GM18499 (cell line): ENCODE results near the gene GDF7.

Experiments
- ATAC-seq: cut with Tn5 transposase; IDR thresholded peaks from one replicate; pipeline ENCODE4 v1.9.1; 2021; ENCODE audit warnings: moderate number of reproducible peaks; ENCODE audit not compliant: insufficient read depth, unreplicated experiment

GDF7 gene

DNA sequence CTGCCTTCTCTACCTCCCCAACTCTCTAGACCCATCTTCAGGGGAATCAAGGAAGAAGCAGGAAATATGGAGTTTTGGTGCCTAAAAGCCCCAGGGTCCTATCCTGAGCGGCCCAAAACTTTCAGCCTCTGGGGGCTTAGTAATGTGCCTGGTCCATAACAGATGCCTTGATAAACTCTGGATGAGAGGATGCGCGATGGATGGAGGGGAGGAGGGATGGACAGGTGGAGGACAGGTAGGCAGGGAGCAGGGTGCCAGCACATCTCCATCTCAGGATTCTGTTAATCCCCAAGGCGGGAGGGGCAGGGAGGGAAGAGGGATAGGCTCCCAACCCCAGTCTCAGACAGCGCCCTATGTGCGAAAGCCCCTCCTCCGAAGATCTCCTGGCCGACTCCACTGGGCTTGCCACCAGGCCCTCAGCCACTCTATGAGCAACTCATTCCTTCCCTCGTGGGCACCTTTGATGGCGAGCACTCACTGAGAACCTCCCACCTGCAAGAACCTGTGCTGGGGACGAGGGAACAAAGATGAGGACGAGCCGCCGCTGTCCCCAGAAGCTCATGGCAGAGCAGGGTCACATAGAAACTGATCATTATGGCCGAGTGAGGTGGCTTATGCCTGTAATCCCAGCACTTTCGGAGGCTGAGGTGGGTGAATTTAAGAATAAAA, 39.1 kb upstream of the GDF7 start:
- ATAC-seq = no peak

DNA sequence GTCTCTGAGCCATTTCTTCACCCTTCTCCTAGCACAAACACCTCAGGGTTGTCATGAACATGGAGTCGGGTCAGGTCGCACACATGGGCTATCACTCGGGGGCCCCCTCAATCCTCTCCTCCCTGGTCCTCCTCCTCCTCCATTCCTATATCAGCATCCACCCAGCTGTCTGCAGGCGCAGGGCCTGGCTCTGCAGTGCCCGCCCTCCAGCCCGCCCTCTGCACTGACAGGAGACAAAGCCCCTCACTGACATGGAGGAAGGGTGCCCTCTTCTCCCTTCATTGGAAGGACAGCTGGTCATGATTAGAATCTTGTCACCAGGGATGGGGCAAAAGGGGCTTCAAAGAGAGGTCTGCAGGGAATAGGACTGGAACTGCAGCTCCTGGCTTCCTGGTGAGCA, 37.8 kb upstream of the GDF7 start:
- no peak for ATAC-seq

DNA sequence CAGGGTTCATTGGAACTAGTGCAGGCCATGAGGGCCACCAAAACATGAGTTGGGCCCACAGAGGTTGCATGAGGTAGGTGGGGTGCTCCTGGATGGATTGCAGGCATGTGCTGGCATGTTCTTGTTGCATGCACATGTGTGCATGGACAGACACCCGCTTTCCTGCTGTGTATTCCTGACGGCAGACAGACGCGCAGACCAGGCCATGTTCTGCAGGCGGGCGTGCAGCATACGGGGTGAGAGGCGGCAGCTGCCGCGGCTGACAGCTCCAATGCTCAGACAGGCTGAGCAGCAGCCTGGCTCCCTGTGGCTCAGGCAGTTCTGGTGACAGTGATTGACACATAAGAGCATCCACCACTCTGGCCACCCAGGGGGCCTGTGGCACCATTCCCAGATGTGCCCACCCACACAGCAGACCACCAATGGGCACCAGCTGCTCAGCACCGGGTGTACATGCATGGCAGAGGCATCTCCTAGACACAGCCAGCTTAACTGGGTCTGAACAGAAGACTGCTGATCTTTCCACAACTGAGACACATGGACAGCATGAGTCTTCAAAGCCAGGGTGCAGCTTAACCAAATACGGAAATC, 37.3 kb upstream of the GDF7 start:
- ATAC-seq = no peak

DNA sequence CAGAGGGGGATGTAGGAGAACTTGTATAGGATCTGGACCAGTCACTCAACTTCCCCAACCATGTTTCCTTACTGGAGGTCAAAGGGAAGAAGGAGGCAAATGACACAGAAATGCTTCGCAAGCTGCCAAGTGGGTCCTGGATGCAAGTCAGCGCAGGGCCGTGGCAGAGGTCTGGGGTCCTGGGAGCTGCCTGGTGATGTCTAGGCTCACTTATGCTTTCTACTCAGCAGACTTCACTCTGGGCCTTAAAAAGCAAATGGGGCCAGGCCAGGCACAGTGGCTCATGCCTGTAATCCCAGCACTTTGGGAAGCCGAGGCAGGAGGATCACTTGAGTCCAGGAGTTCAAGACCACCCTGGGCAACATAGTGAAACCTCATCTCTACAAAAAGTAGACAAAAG, 36.0 kb upstream of the GDF7 start:
- no peak for ATAC-seq

DNA sequence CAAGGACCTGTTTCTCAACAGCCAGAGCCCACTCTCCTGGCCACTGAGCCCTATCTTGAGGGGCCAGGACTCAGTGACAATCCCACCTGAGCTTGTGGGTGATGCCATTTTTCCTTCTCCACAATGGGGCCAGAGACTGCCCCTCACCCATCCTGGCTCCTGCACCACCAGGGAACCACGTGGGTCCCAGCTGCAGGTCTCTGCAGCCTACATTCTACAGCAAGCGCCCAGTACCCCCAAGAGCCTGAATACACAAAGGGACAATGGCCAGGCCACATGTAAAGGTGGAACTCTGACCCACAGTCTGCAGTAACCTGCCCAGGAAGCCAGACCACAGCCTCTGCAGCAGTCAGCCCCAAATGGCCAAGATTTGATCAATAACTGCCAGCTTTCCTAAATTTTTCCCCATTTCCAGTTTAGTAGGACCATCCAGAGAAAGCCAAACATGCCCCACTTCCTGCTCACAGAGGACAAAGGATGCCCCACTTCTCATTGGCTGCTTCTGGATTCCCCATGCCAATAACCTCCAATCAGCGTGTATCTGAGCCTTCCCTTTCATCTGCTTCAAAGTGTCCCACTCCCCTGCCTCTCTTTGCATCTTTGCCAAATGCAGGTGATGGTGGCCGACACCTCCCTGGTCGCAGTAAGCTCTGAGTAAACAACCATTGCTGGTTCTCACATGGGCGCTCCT, 35.2 kb upstream of the GDF7 start:
- no peak for ATAC-seq

DNA sequence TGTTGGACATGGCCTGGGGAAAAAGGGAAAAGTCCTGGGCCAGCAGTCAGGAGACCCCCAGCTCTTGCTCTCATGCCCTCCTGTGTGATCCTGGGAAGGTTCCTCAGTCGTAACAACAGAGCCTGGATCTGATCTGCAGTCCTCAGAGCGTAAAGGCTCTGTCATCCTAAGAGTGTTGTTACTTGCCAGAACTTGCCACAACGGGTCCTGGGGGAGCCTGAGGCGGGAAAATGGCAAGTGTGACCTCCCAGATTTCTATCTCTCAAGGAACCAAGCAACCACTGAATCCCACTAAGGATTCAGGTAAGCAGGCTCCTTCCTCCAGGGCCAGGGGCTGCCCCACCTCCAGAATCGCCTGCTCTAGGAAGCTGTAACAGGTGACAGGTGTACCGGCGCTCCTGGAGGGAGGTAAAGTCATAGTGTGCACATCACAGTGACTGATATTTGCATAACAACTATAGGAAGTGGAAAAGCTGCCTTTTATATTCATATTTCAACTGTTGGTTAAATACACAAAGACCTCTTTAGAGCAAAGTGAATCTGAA, 34.4 kb upstream of the GDF7 start:
- ATAC-seq = no peak

DNA sequence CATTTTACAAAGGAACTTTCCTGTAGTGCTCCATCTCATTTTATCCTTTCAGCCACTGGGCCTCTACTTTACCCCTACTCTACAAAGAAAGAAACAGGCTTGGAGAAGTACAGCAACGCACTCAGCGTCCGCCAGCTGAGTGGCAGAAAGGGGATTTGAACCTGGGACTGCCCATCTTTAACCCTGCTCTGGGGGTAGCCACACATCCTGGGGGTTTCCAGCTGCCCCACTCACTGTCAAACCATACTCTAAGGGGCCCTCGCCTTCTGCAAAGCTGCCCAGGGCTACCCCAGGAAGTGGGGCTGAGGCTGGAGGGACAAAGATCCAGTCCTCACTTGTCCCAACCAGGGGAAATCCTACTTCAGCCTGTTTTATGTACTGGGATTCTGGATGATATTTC, 33.9 kb upstream of the GDF7 start:
- ATAC-seq = no peak

DNA sequence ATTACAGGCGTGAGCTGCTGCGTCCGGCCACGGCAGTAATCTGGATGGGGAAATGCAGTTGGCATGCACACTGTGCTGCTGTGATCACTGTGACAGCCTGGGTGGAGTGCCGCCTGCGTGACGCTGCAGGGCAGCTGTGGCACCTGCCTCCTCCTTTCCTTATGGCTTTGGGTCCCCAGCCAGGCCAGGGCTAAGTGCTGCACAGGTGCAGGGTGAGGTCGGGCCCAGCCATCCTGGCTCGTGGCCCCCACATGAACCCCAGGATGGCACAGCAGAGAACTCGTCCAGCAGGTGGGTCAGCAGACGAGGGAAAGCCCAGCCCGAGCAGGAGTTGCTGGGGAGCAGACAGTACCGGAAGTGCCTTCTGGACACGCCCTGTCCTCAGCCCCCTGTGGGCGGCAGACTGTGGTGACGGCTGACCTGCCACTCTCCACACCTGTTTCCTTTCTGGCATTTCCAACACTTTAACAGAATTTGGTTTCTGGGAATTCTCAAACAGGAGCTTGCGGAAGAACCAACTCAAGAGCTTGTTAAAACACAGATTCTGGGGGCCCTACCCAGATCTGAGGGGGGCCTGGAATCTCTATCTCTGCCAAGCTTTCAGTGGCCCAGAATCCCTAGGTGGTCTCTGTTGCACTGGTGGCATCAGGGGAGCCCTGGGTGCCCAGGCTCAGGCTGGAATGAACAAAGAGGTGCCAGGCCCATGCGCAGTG, 33.0 kb upstream of the GDF7 start:
- ATAC-seq = no peak

DNA sequence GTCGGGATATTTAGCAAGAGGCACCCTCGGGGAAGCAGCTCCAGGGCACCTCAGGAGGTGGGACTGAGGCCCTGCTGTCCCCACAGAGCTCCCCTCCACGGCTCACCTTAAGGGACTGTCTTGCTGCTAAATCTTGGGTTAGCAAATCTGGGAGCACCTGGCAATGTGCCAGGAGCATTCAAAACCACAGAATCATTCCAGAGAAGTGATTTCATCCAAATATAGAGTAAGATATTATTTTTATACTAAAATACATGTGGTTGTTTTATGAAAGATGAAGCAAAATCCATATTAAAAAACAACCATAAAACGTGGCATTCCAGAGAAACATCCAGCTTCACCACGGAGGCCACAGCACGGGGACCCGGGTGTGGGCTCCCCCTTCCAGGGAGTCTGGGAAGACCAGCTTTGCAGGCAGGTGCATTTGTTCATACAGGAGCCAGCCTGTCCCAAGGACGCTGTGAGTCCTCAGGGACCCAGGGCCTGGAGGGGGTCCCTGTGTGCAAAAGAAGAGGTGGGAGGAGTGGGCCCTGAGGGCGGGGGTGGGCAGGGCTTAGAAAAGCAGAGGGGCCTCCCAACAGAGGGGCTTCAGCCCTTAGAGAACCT, 32.3 kb upstream of the GDF7 start:
- no peak for ATAC-seq

DNA sequence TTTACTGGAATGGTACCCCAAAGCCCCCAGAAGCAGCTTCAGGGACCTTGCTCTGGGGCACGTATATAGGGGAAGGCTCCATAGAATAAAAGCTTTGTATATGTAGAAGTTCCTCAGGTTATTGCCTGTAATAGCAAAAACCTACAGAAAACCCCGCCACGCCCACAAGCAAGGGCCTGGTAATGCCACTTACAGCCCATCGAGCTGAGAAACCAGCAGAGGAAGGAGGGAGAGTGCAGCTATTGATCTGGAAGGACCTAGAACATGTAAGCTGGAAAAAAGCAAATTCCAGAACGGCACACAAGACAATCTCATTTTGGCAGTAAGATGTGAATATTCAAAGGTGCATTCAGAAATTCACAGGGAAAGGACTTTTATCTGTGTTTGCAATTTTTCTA, 31.8 kb upstream of the GDF7 start:
- ATAC-seq = no peak

DNA sequence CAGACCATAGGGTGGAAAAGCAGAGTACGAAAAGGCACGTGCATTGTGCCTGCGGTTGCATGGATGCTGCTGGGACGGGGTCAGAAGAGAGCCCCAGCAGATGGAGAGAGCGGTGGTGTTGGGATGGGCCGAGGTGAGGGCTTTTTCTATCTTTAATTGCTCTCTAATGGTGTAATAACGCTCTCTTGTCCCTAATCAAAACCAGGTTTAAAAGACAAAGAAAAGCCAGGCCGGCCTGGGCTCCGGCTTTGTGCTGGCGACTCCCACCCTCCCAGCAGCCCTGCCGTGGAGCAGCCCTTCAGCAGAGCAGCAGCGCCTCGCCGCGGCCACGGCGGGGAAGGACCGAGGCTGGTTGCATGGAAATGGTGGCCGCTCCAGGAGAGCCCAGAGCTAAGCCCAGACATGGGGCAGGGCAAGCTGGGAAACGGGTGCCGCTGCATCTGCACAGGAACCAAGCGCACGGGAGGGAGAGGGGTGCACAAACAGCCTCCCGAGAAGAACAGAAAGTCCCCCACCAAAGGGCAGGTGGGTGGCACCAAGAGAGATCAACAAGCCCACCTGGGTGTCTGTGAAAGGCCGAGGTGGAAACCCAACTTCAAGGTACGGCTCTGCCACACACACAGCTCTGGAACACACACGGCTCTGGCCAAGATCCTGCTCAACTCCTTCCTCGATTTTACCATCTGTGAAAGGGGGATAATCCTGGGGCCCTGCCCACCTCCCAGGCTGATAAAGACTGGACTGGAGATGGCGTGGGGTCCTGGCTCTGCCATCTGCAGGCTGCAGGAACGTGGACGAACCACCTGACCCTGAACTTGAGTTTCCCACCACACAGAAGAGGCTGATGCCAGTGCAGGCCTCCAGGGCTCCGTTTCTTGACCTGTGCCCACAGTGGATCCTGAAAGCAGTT, 31.0 kb upstream of the GDF7 start:
- ATAC-seq = no peak

DNA sequence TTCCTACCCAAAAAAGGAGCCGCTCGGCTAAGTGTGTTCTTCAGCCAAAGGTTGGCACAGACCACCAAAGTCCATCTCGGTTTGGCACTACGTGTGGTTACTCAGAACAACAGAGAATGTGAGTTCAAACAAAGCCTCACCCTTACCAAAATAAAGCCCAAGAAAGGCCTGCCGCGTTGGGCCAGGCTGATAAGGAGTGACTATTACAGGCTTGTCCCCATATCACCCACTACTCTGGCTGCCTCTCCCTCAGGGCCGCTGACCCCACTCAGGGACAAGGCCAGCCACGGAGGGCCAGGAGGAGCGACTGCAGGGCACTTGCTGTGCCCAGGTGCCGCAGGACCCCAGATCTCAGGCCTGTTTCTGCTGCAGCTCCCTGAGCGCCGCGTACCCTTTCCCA, 29.8 kb upstream of the GDF7 start:
- ATAC-seq = no peak

DNA sequence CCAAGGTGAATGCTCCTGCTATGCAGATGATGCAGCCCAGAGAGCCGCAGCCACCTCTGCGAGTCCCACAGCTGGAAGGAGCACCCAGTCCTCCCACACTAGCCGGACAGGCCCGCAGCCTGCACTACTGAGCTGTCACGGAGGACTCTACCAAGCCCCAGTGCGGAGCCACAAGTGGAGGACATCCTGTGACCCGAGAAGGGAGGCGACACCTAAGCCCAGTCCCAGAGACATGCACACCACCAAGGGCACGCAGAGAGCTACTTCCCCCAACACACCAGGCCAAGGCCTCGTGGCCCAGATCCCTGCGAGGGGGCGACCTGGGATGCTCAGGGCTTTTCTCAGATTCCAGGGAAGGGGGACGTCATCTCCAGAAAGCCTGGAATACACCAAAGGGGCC, 28.9 kb upstream of the GDF7 start:
- no peak for ATAC-seq

DNA sequence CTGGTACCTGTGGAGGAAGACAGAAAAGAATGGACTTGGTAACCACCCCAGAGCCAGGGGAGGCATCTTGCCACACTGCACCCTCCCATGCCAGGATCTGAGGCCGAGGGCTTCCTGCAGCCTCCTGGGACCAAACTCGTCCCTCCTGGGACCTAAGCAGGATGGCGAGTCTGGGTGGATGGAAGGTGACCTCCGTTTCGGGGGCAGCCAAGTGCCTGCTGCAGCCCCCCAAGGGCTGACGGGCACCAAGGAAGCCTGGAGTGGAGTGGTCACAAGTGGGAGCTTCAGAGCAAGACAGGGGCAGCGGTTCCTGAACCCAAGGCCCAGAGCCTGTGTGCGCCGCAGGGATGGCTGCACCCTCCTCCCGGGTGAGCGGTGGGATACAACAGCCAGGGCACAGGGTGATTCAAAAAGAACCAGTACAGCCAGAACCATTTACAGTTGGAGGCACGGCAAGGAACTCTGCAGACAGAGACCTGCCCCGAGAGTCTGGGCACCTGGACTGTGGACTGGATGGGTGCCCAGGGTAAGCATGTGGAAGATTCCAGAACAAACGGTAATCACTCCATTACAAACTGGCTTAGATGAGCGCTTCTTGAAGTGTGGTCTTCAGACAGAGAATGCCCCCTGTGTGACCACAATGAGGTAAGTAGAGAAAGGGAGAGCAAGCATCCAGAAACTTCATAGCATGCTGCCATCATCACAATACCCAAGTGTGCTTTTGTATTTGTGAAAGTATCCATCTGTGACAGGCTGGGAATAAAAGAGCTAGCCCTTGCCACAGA, 28.1 kb upstream of the GDF7 start:
- ATAC-seq = no peak

DNA sequence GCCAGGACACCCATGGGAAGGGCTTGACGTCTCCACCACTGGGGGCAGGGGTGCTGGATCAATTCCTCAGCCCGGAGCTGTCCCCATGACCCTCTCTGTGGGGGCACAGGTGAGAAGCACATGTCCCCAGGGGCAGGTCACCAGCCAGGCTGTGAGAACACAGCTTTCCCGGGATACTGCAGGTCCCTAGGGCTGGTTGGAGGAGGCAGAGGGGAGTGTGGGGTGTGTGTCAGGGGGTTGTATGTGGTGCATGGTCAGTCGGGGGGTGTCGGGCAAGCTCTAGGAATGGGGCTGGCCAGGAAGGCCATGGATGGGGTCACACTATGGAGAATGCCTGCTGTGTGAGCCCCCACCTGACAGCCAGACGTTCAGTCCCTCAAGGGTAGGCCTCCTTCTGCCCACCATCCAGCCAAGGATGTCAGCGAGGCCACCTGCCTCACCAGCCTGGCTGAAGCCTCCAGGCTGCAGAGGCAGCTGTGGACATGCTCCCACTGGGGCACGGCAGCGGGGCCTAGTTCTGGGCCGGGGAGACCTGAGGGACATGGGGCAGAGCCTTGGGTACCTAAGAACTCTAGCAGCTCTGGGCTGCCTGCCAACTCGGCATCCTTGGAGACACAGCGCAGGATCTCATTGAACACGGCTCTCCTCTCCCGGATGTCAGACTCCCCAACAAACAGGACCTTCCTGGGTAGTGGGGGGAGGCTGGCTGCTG, 26.4 kb upstream of the GDF7 start:
- ATAC-seq = no peak

DNA sequence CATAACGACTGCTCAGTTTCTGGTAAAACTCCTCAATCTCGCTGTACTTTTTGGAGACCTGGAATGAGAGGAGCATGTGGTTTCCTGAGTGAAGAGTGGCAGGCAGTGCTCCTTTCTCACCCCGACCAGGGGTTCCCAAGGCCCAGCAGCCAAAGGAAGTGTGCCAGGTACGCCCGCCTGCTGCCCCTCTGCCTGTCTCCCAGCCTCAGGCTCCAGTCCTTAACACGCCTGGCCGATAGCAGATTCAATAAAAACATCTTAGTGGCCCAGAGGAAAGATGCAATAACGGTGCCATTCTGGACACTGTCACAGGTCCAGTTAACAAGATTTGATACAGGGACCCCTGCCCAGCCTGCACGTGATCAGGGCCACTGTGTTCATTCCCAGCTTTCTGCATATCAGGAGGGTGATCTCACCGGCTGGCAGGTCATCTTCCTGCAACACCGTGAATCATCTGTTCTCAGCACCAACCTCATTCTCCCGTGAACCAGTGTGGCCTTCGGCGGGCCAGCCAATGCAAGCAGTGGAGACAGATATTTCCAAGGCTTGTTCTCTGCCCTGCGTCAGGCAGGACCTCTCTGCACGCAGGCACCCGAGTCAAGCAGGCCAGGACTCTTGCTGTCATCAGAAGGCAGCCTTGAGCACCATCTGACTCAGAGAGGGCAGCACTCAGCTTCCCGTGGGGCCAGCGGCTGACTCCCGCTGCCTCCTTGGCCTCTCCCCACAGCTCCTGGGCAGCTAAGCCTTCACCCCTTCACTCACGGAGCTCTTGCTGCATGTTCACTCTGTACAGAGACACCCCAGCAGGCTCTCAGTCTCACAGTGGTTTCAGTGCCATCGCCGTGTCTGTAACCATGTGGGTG, 25.6 kb upstream of the GDF7 start:
- no peak for ATAC-seq
